ENCODE results near the gene LENG1.

LENG1 gene

GRCh38 chr19:54133312-54133956, 26.1 kb downstream of the LENG1 start:
- H3K27me3 ChIP-seq (ENCODE audit: insufficient read depth, low read length) = no peaks in the 10 kb centered on the region; the same call in 1 of the 2 replicates
- peaks cover 26% of the 10 kb centered on the region for H3K36me3 ChIP-seq (ENCODE audit: insufficient read depth, low read depth, low read length)
- H3K4me3 ChIP-seq (ENCODE audit: low read length) = no peak overlapping the region
- no peak overlapping the region for H3K9ac ChIP-seq (ENCODE audit: low read depth, low read length)
- no peaks in the 10 kb centered on the region for H3K9me3 ChIP-seq (ENCODE audit: insufficient read depth, low read depth, low read length)
- no peaks in the 10 kb centered on the region for H3K4me1 ChIP-seq (ENCODE audit: insufficient read depth, low read length)
- H3K27ac ChIP-seq (ENCODE audit: low read length) = no peak overlapping the region

- no peak overlapping the region for H3K4me3 ChIP-seq (ENCODE audit: low read length)
- no peak overlapping the region for H3K27ac ChIP-seq (ENCODE audit: low read length)
- H3K4me1 ChIP-seq (ENCODE audit: insufficient read depth, low read length) = no peaks in the 10 kb centered on the region
- H3K27me3 ChIP-seq (ENCODE audit: insufficient read depth, low read length) = no peaks in the 10 kb centered on the region
- peaks cover 55% of the 10 kb centered on the region for H3K36me3 ChIP-seq (ENCODE audit: insufficient read depth, low read depth, low read length)
- no peak overlapping the region for H3K9ac ChIP-seq (ENCODE audit: low read depth, low read length)
- no peaks in the 10 kb centered on the region for H3K9me3 ChIP-seq (ENCODE audit: insufficient read depth, low read depth, low read length)
Measured at GRCh38 chr19:54129617-54129996, 29.9 kb downstream of the LENG1 start.

DNA sequence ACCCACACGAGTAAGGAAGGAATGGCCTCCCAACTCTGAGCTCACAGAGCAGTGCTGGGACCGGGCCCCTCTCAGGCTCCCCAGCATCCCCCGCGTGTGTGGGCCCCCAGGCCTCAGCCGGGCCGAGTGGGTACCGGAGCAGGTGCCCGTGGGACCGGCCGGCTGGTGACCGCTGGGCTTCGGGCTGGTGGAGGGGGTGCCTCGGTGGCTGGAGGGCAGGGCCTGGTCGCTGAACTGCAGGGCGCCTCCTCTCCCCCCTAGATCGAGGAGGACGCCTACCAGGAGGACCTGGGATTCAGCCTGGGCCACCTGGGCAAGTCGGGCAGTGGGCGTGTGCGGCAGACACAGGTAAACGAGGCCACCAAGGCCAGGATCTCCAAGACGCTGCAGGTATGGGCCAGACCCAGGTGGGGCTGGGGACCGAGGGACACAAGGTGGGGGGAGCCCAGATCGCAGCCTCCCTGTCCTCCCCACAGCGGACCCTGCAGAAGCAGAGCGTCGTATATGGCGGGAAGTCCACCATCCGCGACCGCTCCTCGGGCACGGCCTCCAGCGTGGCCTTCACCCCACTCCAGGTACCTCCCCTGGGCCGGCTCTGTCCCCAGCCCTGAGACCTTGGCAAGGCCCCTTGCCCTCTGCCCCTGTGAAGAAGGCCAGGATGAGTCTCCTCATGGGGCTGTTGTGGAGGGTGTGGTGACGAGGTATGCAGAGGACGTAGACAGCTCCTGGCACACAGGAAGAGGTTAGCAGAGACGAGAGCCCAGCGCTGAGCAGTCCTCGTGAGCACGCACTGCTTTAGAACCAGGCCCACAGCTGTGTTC, 30.5 kb downstream of the LENG1 start:
- Histone ChIP-seq H3K27ac (ENCODE audit: low read length) (no peak overlapping the region), H3K4me1 (ENCODE audit: insufficient read depth, low read length) (no peaks in the 10 kb centered on the region), H3K9ac (ENCODE audit: low read depth, low read length) (no peak overlapping the region), H3K9me3 (ENCODE audit: insufficient read depth, low read depth, low read length) (no peaks in the 10 kb centered on the region), H3K27me3 (ENCODE audit: insufficient read depth, low read length) (no peaks in the 10 kb centered on the region), H3K4me3 (ENCODE audit: low read length) (no peak overlapping the region), H3K36me3 (ENCODE audit: insufficient read depth, low read depth, low read length) (peaks cover 61% of the 10 kb centered on the region)

DNA sequence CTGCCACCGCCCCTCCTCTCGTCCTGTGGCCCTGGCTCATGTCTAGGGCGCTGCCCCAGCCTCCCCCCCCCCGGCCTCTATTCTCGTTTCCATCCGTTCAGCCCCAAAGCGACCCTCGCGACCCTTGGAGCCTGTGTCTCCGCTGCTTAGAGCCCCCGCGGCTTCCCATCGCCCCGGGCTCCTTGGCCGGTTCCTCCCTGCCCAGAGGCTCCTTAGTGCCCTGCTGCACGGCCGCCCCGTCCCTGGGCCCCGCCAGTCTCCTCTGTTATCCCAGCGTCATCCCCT, 31.1 kb downstream of the LENG1 start:
- no peaks in the 10 kb centered on the region for H3K9me3 ChIP-seq (ENCODE audit: insufficient read depth, low read depth, low read length)
- H3K9ac ChIP-seq (ENCODE audit: low read depth, low read length) = no peak overlapping the region
- no peaks in the 10 kb centered on the region for H3K4me1 ChIP-seq (ENCODE audit: insufficient read depth, low read length)
- no peak overlapping the region for H3K4me3 ChIP-seq (ENCODE audit: low read length)
- no peak overlapping the region for H3K27ac ChIP-seq (ENCODE audit: low read length)
- H3K36me3 ChIP-seq (ENCODE audit: insufficient read depth, low read depth, low read length) = peaks cover 67% of the 10 kb centered on the region
- no peaks in the 10 kb centered on the region for H3K27me3 ChIP-seq (ENCODE audit: insufficient read depth, low read length)

DNA sequence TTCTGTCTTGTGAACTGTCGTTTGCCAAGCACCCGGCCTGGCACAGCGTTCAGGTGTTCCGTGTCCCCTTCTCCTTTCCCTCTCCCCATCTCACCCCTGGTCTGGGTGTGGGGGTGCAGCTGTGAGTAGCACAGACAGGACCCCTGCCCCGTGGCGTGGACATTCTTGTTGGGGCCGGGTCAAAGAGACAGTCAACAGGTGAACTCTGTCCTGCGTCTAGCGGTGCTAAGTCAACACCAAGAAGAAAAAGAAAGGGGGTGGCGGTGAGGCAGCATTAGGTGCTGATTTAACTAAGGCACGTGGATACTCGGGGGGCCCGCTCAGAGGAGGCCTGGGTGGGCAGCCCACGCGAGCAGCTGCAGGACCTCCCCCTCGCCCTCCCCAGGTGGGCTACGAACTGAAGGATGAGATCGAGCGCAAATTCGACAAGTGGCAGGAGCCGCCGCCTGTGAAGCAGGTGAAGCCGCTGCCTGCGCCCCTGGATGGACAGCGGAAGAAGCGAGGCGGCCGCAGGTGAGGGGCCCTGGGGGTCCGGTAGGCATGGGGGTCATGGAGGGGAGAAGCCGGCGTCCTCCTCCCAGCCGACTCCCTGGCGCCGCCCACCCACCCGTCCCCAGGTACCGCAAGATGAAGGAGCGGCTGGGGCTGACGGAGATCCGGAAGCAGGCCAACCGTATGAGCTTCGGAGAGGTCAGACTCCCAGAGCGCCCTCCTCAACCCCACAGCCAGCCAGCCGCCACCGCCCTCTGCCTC, 31.7 kb downstream of the LENG1 start:
- Histone ChIP-seq H3K4me3 (ENCODE audit: low read length) (no peak overlapping the region), H3K27me3 (ENCODE audit: insufficient read depth, low read length) (no peaks in the 10 kb centered on the region), H3K36me3 (ENCODE audit: insufficient read depth, low read depth, low read length) (peaks cover 72% of the 10 kb centered on the region), H3K9ac (ENCODE audit: low read depth, low read length) (no peak overlapping the region), H3K4me1 (ENCODE audit: insufficient read depth, low read length) (no peaks in the 10 kb centered on the region), H3K9me3 (ENCODE audit: insufficient read depth, low read depth, low read length) (no peaks in the 10 kb centered on the region), H3K27ac (ENCODE audit: low read length) (no peak overlapping the region)

GRCh38 chr19:54125713-54126112, 33.8 kb downstream of the LENG1 start:
- no peak overlapping the region for H3K27ac ChIP-seq (ENCODE audit: low read length)
- peaks cover 77% of the 10 kb centered on the region for H3K36me3 ChIP-seq (ENCODE audit: insufficient read depth, low read depth, low read length)
- H3K4me1 ChIP-seq (ENCODE audit: insufficient read depth, low read length) = no peaks in the 10 kb centered on the region
- no peaks in the 10 kb centered on the region for H3K27me3 ChIP-seq (ENCODE audit: insufficient read depth, low read length)
- no peaks in the 10 kb centered on the region for H3K9me3 ChIP-seq (ENCODE audit: insufficient read depth, low read depth, low read length)
- no peak overlapping the region for H3K9ac ChIP-seq (ENCODE audit: low read depth, low read length)
- H3K4me3 ChIP-seq (ENCODE audit: low read length) = no peak overlapping the region

GRCh38 chr19:54124393-54124792, 35.1 kb downstream of the LENG1 start:
- no peaks in the 10 kb centered on the region for H3K9me3 ChIP-seq (ENCODE audit: insufficient read depth, low read depth, low read length)
- peaks cover 83% of the 10 kb centered on the region for H3K36me3 ChIP-seq (ENCODE audit: insufficient read depth, low read depth, low read length)
- H3K27me3 ChIP-seq (ENCODE audit: insufficient read depth, low read length) = no peaks in the 10 kb centered on the region
- no peak overlapping the region for H3K27ac ChIP-seq (ENCODE audit: low read length)
- H3K4me3 ChIP-seq (ENCODE audit: low read length) = no peak overlapping the region
- H3K9ac ChIP-seq (ENCODE audit: low read depth, low read length) = no peak overlapping the region
- H3K4me1 ChIP-seq (ENCODE audit: insufficient read depth, low read length) = no peaks in the 10 kb centered on the region

GRCh38 chr19:54123682-54124081, 35.8 kb downstream of the LENG1 start:
- Histone ChIP-seq H3K4me1 (ENCODE audit: insufficient read depth, low read length) (no peaks in the 10 kb centered on the region), H3K27ac (ENCODE audit: low read length) (no peak overlapping the region), H3K9ac (ENCODE audit: low read depth, low read length) (no peak overlapping the region), H3K36me3 (ENCODE audit: insufficient read depth, low read depth, low read length) (peaks cover 81% of the 10 kb centered on the region), H3K27me3 (ENCODE audit: insufficient read depth, low read length) (no peaks in the 10 kb centered on the region), H3K4me3 (ENCODE audit: low read length) (no peak overlapping the region), H3K9me3 (ENCODE audit: insufficient read depth, low read depth, low read length) (no peaks in the 10 kb centered on the region)

GRCh38 chr19:54121259-54121658, 38.3 kb downstream of the LENG1 start:
- Histone ChIP-seq H3K36me3 (ENCODE audit: insufficient read depth, low read depth, low read length) (peaks cover 77% of the 10 kb centered on the region), H3K4me3 (ENCODE audit: low read length) (no peak overlapping the region), H3K9ac (ENCODE audit: low read depth, low read length) (no peak overlapping the region), H3K9me3 (ENCODE audit: insufficient read depth, low read depth, low read length) (no peaks in the 10 kb centered on the region), H3K4me1 (ENCODE audit: insufficient read depth, low read length) (no peaks in the 10 kb centered on the region), H3K27me3 (ENCODE audit: insufficient read depth, low read length) (no peaks in the 10 kb centered on the region), H3K27ac (ENCODE audit: low read length) (no peak overlapping the region)

GRCh38 chr19:54115109-54116063, 44.1 kb downstream of the LENG1 start, which contains the start of the genes PRPF31 and TFPT:
TSS of gene PRPF31 (plus strand) at chr19:54115754. CDS start at chr19:54118279, 2,525 bp downstream.
TSS of gene TFPT (minus strand) at chr19:54115657. CDS start at chr19:54115269, 388 bp downstream.
- H3K36me3 ChIP-seq (ENCODE audit: insufficient read depth, low read depth, low read length) = peaks cover 51% of the 10 kb centered on the region

More at GRCh38 chr19:54115109-54116063, 44.1 kb downstream of the LENG1 start, which contains the start of the genes PRPF31 and TFPT:
- peak within 1 kb of the TSS; percentile 90 for H3K9ac ChIP-seq (ENCODE audit: low read depth, low read length)
- H3K27me3 ChIP-seq (ENCODE audit: insufficient read depth, low read length) = no peaks in the 10 kb centered on the region
- no peaks in the 10 kb centered on the region for H3K9me3 ChIP-seq (ENCODE audit: insufficient read depth, low read depth, low read length)
- H3K4me1 ChIP-seq (ENCODE audit: insufficient read depth, low read length) = no peaks in the 10 kb centered on the region
- peak within 1 kb of the TSS; percentile 81 for H3K27ac ChIP-seq (ENCODE audit: low read length)
- H3K4me3 ChIP-seq (ENCODE audit: low read length) = peak within 1 kb of the TSS; percentile 86
